Measurements from ENCODE around the gene FIS1. TPM values are rescaled to one million over a fixed set of nuclear protein-coding genes. Genes with fewer than 3 reads are reported as not detected.

FIS1 gene
- total RNA-seq, 1 experiment from 2014 or later, result 124 TPM

DNA sequence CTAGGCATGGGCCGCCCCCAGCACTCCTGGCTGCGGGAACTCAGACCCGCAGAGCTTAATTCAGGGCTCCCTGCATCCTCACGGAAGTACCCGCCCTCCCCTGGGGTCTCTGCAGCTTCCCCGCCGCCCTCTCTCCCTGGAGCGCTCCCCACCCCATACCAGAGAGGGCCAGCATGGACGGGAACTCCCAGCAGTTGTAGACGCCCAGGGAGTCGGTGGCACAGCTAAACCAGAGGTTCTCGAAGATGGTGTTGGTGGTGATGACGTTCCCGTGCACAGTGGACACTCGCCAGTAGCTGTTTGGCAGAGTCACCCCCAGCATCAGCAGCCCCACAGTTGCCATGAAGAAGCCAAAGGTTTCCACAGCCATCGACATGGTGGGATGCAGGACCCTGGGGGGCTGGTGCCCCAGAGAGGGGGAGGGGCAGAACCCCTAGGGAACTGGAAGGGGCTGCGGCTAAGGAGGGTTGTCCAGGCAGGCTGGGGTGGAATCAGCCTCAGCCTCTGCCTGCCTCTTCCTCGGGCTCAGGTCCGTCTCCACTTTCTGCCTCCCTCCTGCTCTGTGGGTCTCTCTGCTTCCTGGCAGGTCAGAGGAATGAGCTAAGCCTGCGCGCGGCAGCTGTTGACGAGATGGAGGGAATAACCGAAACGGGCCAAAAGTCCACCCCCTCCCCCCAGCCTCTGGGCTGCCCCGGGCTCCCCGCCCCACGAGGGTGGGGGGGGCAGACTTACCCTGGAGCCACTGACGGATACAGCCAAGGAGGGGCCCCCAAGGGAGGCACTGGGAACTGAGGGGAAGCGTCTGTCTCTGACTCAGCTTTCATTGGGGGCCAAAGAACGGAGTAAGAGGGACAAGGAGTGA, 7.4 kb downstream of the FIS1 start, which contains the start of gene CLDN15:
Gene CLDN15 (minus strand): TSS at position 597 of the 862 bp plus-strand sequence. CDS start 221 bp downstream, at position 376.
- H3K4me2 ChIP-seq (ENCODE audit: insufficient read depth, insufficient read length, low read length), result no peak within 1 kb of the TSS

More for the DNA sequence above, 7.4 kb downstream of the FIS1 start, which contains the start of gene CLDN15:
- Histone ChIP-seq H3K27ac (ENCODE audit: insufficient read length, low read depth, low read length) (no peak within 1 kb of the TSS), H3K23ac (ENCODE audit: insufficient read length, low read depth, low read length) (no peak within 1 kb of the TSS), H2BK12ac (ENCODE audit: insufficient read length, low read depth, low read length) (no peak within 1 kb of the TSS), H3K4me1 (ENCODE audit: insufficient read depth, low read length) (0 out of 2 replicates have a peak, but pooled peaks cover 3% of the 10 kb centered on the region), H2BK120ac (ENCODE audit: low read depth, low read length, poor library complexity, severe bottlenecking) (no peak within 1 kb of the TSS), H3K9ac (ENCODE audit: extremely low read depth, insufficient read length, low read length) (no peak within 1 kb of the TSS), H4K8ac (replicated peaks; ENCODE audit: insufficient read length, low read depth, low read length) (no peak within 1 kb of the TSS), H3K79me2 (ENCODE audit: insufficient read depth, low read length) (no peaks in the 10 kb centered on the region), H3K27me3 (ENCODE audit: insufficient read depth, low read length) (no peaks in the 10 kb centered on the region), H3K56ac (ENCODE audit: insufficient read length, low read depth, low read length) (no peak within 1 kb of the TSS), H4K20me1 (ENCODE audit: control insufficient read depth, insufficient read depth, insufficient read length) (no peaks in the 10 kb centered on the region), H3K18ac (ENCODE audit: insufficient read length, low read depth, low read length) (no peak within 1 kb of the TSS), H2BK15ac (ENCODE audit: low read depth, low read length) (no peak within 1 kb of the TSS), H3K14ac (ENCODE audit: insufficient read depth, low read length) (no peak within 1 kb of the TSS), H4K91ac (ENCODE audit: insufficient read length, low read depth, low read length) (no peak within 1 kb of the TSS), H3T11ph (ENCODE audit: low read length) (no peak within 1 kb of the TSS), H3K9me3 (ENCODE audit: control insufficient read depth, low read depth, low read length) (no peaks in the 10 kb centered on the region), H3K79me1 (ENCODE audit: insufficient read depth, low read depth, low read length, poor library complexity, severe bottlenecking) (no peaks in the 10 kb centered on the region), H2BK20ac (ENCODE audit: low read depth, low read length, poor library complexity, severe bottlenecking) (no peak within 1 kb of the TSS), H4K5ac (ENCODE audit: insufficient read length, low read depth, low read length) (no peak within 1 kb of the TSS), H3K23me2 (ENCODE audit: insufficient read length, low read depth, low read length, poor library complexity, severe bottlenecking) (no peaks in the 10 kb centered on the region), H3K4ac (ENCODE audit: low read depth, low read length) (no peak within 1 kb of the TSS), H2BK5ac (ENCODE audit: insufficient read length, low read length) (no peak within 1 kb of the TSS), H2AK5ac (ENCODE audit: insufficient read length, low read length) (no peak within 1 kb of the TSS), H2AFZ (ENCODE audit: low read length) (no peak within 1 kb of the TSS)
- Mint-ChIP-seq H3K27ac (peak within 1 kb of the TSS in 2 of 3 experiments; percentile 46 to 48; a peak in 4 of 7 replicates), H3K36me3 (ENCODE audit: insufficient read depth in 1 of 3, low read depth in 3 of 3) (peaks cover 3 to 23% (median 4%) of the 10 kb centered on the region in 3 experiments; a peak in 5 of 7 replicates), H3K4me1 (peaks cover 9 to 24% of the 10 kb centered on the region in 2 experiments), H3K9me3 (no peaks in the 10 kb centered on the region), H3K27me3 (ENCODE audit: low read depth) (no peaks in the 10 kb centered on the region), H3K4me3 (no peak within 1 kb of the TSS)
- TF ChIP-seq, protein P1, sequence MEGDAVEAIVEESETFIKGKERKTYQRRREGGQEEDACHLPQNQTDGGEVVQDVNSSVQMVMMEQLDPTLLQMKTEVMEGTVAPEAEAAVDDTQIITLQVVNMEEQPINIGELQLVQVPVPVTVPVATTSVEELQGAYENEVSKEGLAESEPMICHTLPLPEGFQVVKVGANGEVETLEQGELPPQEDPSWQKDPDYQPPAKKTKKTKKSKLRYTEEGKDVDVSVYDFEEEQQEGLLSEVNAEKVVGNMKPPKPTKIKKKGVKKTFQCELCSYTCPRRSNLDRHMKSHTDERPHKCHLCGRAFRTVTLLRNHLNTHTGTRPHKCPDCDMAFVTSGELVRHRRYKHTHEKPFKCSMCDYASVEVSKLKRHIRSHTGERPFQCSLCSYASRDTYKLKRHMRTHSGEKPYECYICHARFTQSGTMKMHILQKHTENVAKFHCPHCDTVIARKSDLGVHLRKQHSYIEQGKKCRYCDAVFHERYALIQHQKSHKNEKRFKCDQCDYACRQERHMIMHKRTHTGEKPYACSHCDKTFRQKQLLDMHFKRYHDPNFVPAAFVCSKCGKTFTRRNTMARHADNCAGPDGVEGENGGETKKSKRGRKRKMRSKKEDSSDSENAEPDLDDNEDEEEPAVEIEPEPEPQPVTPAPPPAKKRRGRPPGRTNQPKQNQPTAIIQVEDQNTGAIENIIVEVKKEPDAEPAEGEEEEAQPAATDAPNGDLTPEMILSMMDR (conservative IDR thresholded peaks at IDR 0.05), result no peak
- WGBS (ENCODE audit: extremely low coverage, insufficient read length, low lambda C conversion rate), result no CpG with 5 or more reads among the region's 31 CpGs
- no peak for DNase-seq

Measured in H9 (cell line).